Nephron progenitor cell (in vitro differentiated cells): Measurements from ENCODE around the gene ABCC6.

Source experiments
- DNase-seq: peaks from one replicate; pipeline ENCODE4 v3.0.0; 2021
- H3K27ac Mint-ChIP-seq: 2 replicates; pipeline ENCODE4 v1.8.0; 2021; ENCODE audit warnings: mild to moderate bottlenecking, moderate library complexity, mixed read lengths
- H3K27me3 Mint-ChIP-seq: 2 replicates; pipeline ENCODE4 v1.8.0; 2021; ENCODE audit warnings: mild to moderate bottlenecking, low read depth, mixed read lengths; ENCODE audit not compliant: poor library complexity
- H3K36me3 Mint-ChIP-seq: 2 replicates; pipeline ENCODE4 v1.8.0; 2021; ENCODE audit warnings: low read depth, mixed read lengths
- H3K4me1 Mint-ChIP-seq: 2 replicates; pipeline ENCODE4 v1.8.0; 2021; ENCODE audit warnings: mixed read lengths
- H3K4me3 Mint-ChIP-seq: 2 replicates; pipeline ENCODE4 v1.8.0; 2021; ENCODE audit warnings: mild to moderate bottlenecking, moderate library complexity, mixed read lengths
- H3K9me3 Mint-ChIP-seq: 2 replicates; pipeline ENCODE4 v1.8.0; 2021; ENCODE audit warnings: mild to moderate bottlenecking, moderate library complexity, mixed read lengths
- TF ChIP-seq, protein P1 (sequence below): fragments of 200-600 bp; sonication (generic); IDR thresholded peaks from 2 replicates; pipeline ENCODE4 v1.5.0; 2021; ENCODE audit warnings: antibody characterized with exemption

Gene ABCC6

DNA sequence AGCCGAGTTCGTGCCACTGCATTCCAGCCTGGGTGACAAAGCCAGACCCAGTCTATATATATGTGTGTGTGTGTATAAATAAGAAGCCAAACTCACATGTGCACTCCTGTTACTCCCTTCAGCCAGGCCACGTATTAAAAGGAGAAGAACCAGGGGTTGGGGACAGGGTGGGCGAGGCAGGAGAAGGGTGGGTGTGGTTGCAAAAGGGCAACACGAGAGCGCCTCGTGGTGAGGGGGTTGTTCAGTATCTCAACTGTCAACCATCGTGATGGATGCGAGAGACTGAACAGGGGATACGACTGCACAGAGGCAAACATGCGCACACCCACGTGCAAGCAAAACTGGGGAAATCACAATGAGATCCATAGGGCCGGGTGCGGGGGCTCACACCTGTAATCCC lies 54.9 kb downstream of the ABCC6 start:
- peaks cover 3% of the 10 kb centered on the region for H3K9me3 Mint-ChIP-seq
- no peak overlapping the region for H3K4me3 Mint-ChIP-seq
- no peak overlapping the region for H3K27ac Mint-ChIP-seq
- no peak for DNase-seq
- no peaks in the 10 kb centered on the region for H3K4me1 Mint-ChIP-seq
- TF ChIP-seq, protein P1, sequence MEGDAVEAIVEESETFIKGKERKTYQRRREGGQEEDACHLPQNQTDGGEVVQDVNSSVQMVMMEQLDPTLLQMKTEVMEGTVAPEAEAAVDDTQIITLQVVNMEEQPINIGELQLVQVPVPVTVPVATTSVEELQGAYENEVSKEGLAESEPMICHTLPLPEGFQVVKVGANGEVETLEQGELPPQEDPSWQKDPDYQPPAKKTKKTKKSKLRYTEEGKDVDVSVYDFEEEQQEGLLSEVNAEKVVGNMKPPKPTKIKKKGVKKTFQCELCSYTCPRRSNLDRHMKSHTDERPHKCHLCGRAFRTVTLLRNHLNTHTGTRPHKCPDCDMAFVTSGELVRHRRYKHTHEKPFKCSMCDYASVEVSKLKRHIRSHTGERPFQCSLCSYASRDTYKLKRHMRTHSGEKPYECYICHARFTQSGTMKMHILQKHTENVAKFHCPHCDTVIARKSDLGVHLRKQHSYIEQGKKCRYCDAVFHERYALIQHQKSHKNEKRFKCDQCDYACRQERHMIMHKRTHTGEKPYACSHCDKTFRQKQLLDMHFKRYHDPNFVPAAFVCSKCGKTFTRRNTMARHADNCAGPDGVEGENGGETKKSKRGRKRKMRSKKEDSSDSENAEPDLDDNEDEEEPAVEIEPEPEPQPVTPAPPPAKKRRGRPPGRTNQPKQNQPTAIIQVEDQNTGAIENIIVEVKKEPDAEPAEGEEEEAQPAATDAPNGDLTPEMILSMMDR: no peak
- H3K27me3 Mint-ChIP-seq: no peaks in the 10 kb centered on the region
- H3K36me3 Mint-ChIP-seq: peaks cover 8% of the 10 kb centered on the region

DNA sequence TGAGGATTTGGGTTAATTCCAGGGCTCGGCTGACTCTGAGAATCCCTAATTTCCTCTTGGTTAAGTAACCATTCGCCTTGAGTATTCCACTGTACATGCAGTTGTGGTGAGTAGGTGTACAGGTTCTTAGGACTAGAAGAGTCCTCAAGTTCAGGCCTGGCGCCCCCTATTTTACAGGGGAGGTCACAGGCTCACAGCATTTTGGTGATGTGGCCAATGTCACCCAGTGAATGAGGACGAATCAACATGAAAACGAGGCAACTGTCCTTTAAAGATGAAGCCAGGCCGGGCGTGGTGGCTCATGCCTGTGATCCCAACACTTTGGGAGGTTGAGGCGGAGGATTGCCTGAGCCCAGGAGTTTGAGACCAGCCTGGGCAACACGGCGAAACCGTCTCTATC lies 55.4 kb downstream of the ABCC6 start:
- H3K27me3 Mint-ChIP-seq: no peaks in the 10 kb centered on the region
- H3K27ac Mint-ChIP-seq: no peak overlapping the region
- peaks cover 9% of the 10 kb centered on the region for H3K36me3 Mint-ChIP-seq
- no peak for DNase-seq
- no peaks in the 10 kb centered on the region for H3K4me1 Mint-ChIP-seq
- H3K9me3 Mint-ChIP-seq: peaks cover 6% of the 10 kb centered on the region
- TF ChIP-seq, protein P1: no peak
- H3K4me3 Mint-ChIP-seq: no peak overlapping the region

DNA sequence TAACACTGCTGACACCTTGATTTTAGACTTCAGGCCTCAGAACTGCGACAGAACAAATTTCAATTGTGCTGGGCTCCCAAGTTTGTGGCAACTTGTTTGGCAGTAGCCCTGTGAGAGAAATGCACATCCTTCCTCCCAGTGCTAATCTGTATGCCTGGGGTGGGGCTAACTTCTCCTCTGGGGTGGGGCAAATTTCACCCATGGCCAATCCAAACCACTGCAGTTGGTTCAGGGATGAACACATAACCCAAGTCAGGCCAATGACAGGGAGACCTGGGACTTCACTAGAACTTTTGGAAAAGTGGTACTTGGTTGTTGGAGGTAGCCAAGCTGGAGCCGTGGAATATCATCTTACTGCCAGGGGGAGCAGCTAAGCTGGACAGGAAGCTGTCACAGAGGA lies 56.3 kb downstream of the ABCC6 start:
- H3K9me3 Mint-ChIP-seq: peaks cover 13% of the 10 kb centered on the region
- TF ChIP-seq, protein P1: no peak
- H3K4me3 Mint-ChIP-seq: no peak overlapping the region
- no peak for DNase-seq
- H3K36me3 Mint-ChIP-seq: peaks cover 16% of the 10 kb centered on the region
- H3K27me3 Mint-ChIP-seq: no peaks in the 10 kb centered on the region
- peak overlapping the region; percentile 75 for H3K27ac Mint-ChIP-seq
- H3K4me1 Mint-ChIP-seq: no peaks in the 10 kb centered on the region

DNA sequence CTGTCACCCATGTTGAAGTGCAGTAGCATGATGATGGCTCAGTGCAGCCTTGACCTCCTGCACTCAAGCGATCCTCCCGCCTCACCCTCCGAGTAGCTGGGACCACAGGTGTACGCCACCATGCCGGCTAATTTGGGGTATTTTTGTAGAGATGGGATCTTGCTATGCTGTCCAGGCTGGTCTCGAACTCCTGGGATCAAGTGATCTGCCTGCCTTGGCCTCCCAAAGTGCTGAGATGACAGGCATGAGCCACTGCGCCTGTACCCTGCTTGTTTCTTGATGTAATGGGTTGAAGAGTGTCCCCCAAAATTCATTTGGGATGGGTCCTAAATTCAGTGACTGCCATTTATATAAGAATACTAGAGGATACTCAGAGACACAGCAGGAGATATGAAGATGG lies 57.2 kb downstream of the ABCC6 start:
- no peaks in the 10 kb centered on the region for H3K27me3 Mint-ChIP-seq
- peaks cover 21% of the 10 kb centered on the region for H3K36me3 Mint-ChIP-seq
- H3K4me1 Mint-ChIP-seq: no peaks in the 10 kb centered on the region
- H3K27ac Mint-ChIP-seq: no peak overlapping the region
- no peak overlapping the region for H3K4me3 Mint-ChIP-seq
- DNase-seq: no peak
- peaks cover 20% of the 10 kb centered on the region for H3K9me3 Mint-ChIP-seq
- TF ChIP-seq, protein P1: no peak

DNA sequence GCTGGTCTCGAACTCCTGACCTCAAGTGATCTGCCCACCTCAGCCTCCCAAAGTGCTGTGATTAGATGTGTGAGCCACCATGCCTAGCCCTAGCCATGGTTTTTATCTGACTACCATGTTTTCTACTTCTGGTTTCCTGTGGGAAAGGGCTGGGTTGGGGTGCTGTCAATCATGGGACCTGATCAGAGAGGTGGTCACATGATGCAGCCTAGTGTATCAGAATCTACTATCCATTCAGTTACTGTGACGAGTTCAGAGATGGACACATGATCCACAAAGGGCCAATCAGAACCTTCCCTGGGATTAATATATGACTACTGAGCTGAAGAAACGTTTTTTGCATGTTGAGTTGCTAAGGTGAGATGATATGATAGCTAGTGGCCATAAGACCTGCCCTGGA lies 59.1 kb downstream of the ABCC6 start:
- DNase-seq: no peak
- no peak overlapping the region for H3K4me3 Mint-ChIP-seq

DNA sequence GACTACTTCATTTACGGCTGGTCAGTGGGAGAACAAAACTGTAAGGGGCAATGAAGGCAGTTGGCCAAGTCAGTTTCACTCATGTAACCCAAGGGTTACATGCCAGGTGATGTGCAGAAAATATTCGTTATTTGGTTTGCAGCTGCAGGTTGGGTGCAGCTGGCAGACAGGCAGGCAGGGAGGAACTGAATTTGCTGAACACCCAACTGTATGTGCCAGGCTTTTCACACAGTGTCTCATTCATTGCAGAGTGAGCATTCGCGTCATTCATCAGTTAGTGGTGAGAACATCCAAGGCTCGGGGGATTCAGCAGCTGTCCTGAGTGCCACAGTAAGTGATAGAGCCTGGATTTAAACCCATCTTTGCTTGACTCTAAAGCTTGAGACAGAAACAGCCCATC lies 59.7 kb downstream of the ABCC6 start:
- H3K36me3 Mint-ChIP-seq: peaks cover 40% of the 10 kb centered on the region
- no peak overlapping the region for H3K4me3 Mint-ChIP-seq
- no peak for DNase-seq
- H3K27me3 Mint-ChIP-seq: peaks cover 4% of the 10 kb centered on the region
- H3K4me1 Mint-ChIP-seq: no peaks in the 10 kb centered on the region
- no peak overlapping the region for H3K27ac Mint-ChIP-seq
- H3K9me3 Mint-ChIP-seq: peaks cover 45% of the 10 kb centered on the region
- TF ChIP-seq, protein P1: no peak

More for the DNA sequence above, 59.1 kb downstream of the ABCC6 start:
- Mint-ChIP-seq H3K27me3 (peaks cover 4% of the 10 kb centered on the region), H3K4me1 (no peaks in the 10 kb centered on the region), H3K27ac (no peak overlapping the region), H3K36me3 (peaks cover 36% of the 10 kb centered on the region), H3K9me3 (peaks cover 38% of the 10 kb centered on the region)
- TF ChIP-seq, protein P1: no peak
